ENCODE measurements around the gene SLC17A7.
"Not testable (repeated sequence)": the region's sequence is repeated elsewhere in the genome, so short reads cannot be mapped to it uniquely, and the experiment has no call there.

SLC17A7 gene

GRCh38 chr19:49461130-49461529, 19.8 kb upstream of the SLC17A7 start:
- not testable (repeated sequence) for H2AK5ac ChIP-seq (ENCODE audit: low read length); H3K79me2 ChIP-seq (ENCODE audit: control insufficient read depth, insufficient read depth, low read length, poor library complexity); H2BK120ac ChIP-seq (ENCODE audit: insufficient read depth, low read length, poor library complexity); H2BK12ac ChIP-seq (ENCODE audit: low read length); H3K4me2 ChIP-seq (ENCODE audit: low read length); H3K27ac ChIP-seq (ENCODE audit: low read depth, low read length); H2BK5ac ChIP-seq (ENCODE audit: low read depth, low read length, poor library complexity); H3K79me1 ChIP-seq (ENCODE audit: low read length); H3K9me3 ChIP-seq (ENCODE audit: insufficient read depth, low read depth, low read length); H3K4me1 ChIP-seq (ENCODE audit: control insufficient read depth in 1 of 2, insufficient read depth in 2 of 2, low read length in 2 of 2); H3K23ac ChIP-seq (ENCODE audit: low read length); H3K18ac ChIP-seq (ENCODE audit: low read length); H4K91ac ChIP-seq (ENCODE audit: low read depth, low read length); H2AFZ ChIP-seq (ENCODE audit: insufficient read depth, low read length, poor library complexity); H3K27me3 ChIP-seq (ENCODE audit: insufficient read depth, low read length); H3K4me3 ChIP-seq (ENCODE audit: low read depth, low read length); H3K4ac ChIP-seq (ENCODE audit: low read depth, low read length); DNase-seq; H4K8ac ChIP-seq (ENCODE audit: low read depth, low read length); H4K12ac ChIP-seq (ENCODE audit: low read depth, low read length); H3K9ac ChIP-seq (ENCODE audit: low read length); H3K14ac ChIP-seq (ENCODE audit: low read length)
- no CpG with 5 or more reads among the region's 1 CpG for WGBS (ENCODE audit: extremely low coverage, insufficient coverage, insufficient read length)
- H3K36me3 ChIP-seq (ENCODE audit: control insufficient read depth in 1 of 2, insufficient read depth in 2 of 2, low read length in 2 of 2): peaks cover 26 to 38% of the 10 kb centered on the region in 2 experiments

DNA sequence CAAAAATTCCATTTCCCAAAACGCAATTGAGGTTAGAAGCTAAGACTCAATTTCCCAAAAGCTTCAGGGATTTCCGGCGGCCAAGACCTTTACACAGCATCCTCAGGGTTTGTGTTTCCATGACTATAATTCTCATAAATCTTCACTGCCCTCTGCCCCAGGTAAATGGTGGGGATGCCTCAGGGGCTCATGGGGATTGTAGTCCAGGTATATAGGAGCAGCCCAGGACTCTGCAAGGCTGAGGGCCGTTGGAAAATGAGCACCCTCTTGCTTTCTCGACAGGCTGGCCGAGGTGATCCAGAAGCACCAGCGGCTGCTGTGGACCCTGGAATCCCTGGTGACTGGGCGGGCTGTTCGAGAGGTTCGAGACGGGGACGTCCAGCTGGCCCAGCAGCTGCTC, 18.1 kb upstream of the SLC17A7 start:
- no peak overlapping the region for H4K8ac ChIP-seq (ENCODE audit: low read depth, low read length)
- no peaks in the 10 kb centered on the region for H3K79me1 ChIP-seq (ENCODE audit: low read length)
- H3K18ac ChIP-seq (ENCODE audit: low read length): no peak overlapping the region
- H3K14ac ChIP-seq (ENCODE audit: low read length): no peak overlapping the region
- H2BK12ac ChIP-seq (ENCODE audit: low read length): no peak overlapping the region
- no peak overlapping the region for H3K9ac ChIP-seq (ENCODE audit: low read length)
- H3K27me3 ChIP-seq (ENCODE audit: insufficient read depth, low read length): no peaks in the 10 kb centered on the region
- H4K91ac ChIP-seq (ENCODE audit: low read depth, low read length): no peak overlapping the region
- WGBS (ENCODE audit: extremely low coverage, insufficient coverage, insufficient read length): no CpG with 5 or more reads among the region's 12 CpGs
- no peaks in the 10 kb centered on the region for H3K9me3 ChIP-seq (ENCODE audit: insufficient read depth, low read depth, low read length)
- no peak overlapping the region for H2BK120ac ChIP-seq (ENCODE audit: insufficient read depth, low read length, poor library complexity)
- no peak overlapping the region for H2AK5ac ChIP-seq (ENCODE audit: low read length)
- no peaks in the 10 kb centered on the region for H3K79me2 ChIP-seq (ENCODE audit: control insufficient read depth, insufficient read depth, low read length, poor library complexity)
- H3K4me1 ChIP-seq (ENCODE audit: control insufficient read depth in 1 of 2, insufficient read depth in 2 of 2, low read length in 2 of 2): peaks cover 0 to 7% of the 10 kb centered on the region in 2 experiments
- no peak overlapping the region for H3K4ac ChIP-seq (ENCODE audit: low read depth, low read length)
- H3K27ac ChIP-seq (ENCODE audit: low read depth, low read length): no peak overlapping the region
- DNase-seq: no peak
- no peak overlapping the region for H3K4me2 ChIP-seq (ENCODE audit: low read length)
- no peak overlapping the region for H3K23ac ChIP-seq (ENCODE audit: low read length)
- no peak overlapping the region for H2BK5ac ChIP-seq (ENCODE audit: low read depth, low read length, poor library complexity)
- H3K4me3 ChIP-seq (ENCODE audit: low read depth, low read length): no peak overlapping the region
- no peak overlapping the region for H4K12ac ChIP-seq (ENCODE audit: low read depth, low read length)
- peaks cover 13 to 20% of the 10 kb centered on the region in 2 experiments for H3K36me3 ChIP-seq (ENCODE audit: control insufficient read depth in 1 of 2, insufficient read depth in 2 of 2, low read length in 2 of 2)
- H2AFZ ChIP-seq (ENCODE audit: insufficient read depth, low read length, poor library complexity): no peak overlapping the region

GRCh38 chr19:49458567-49458903, 17.2 kb upstream of the SLC17A7 start:
- Histone ChIP-seq H2BK12ac (ENCODE audit: low read length) (no peak overlapping the region), H3K27me3 (ENCODE audit: insufficient read depth, low read length) (no peaks in the 10 kb centered on the region), H4K8ac (ENCODE audit: low read depth, low read length) (no peak overlapping the region), H3K4me3 (ENCODE audit: low read depth, low read length) (no peak overlapping the region), H3K9ac (ENCODE audit: low read length) (no peak overlapping the region), H4K91ac (ENCODE audit: low read depth, low read length) (no peak overlapping the region), H3K14ac (ENCODE audit: low read length) (no peak overlapping the region), H2AFZ (ENCODE audit: insufficient read depth, low read length, poor library complexity) (no peak overlapping the region), H3K79me1 (ENCODE audit: low read length) (peaks cover 3% of the 10 kb centered on the region), H3K4me2 (ENCODE audit: low read length) (no peak overlapping the region), H3K36me3 (ENCODE audit: control insufficient read depth in 1 of 2, insufficient read depth in 2 of 2, low read length in 2 of 2) (peaks cover 6 to 13% of the 10 kb centered on the region in 2 experiments), H3K23ac (ENCODE audit: low read length) (no peak overlapping the region), H4K12ac (ENCODE audit: low read depth, low read length) (no peak overlapping the region), H3K79me2 (ENCODE audit: control insufficient read depth, insufficient read depth, low read length, poor library complexity) (peaks cover 2% of the 10 kb centered on the region), H2AK5ac (ENCODE audit: low read length) (no peak overlapping the region), H3K4ac (ENCODE audit: low read depth, low read length) (no peak overlapping the region), H3K27ac (ENCODE audit: low read depth, low read length) (no peak overlapping the region), H3K4me1 (ENCODE audit: control insufficient read depth in 1 of 2, insufficient read depth in 2 of 2, low read length in 2 of 2) (peaks cover 0 to 9% of the 10 kb centered on the region in 2 experiments), H2BK5ac (ENCODE audit: low read depth, low read length, poor library complexity) (no peak overlapping the region), H3K9me3 (ENCODE audit: insufficient read depth, low read depth, low read length) (no peaks in the 10 kb centered on the region), H2BK120ac (ENCODE audit: insufficient read depth, low read length, poor library complexity) (no peak overlapping the region), H3K18ac (ENCODE audit: low read length) (no peak overlapping the region)
- DNase-seq: no peak
- WGBS (ENCODE audit: extremely low coverage, insufficient coverage, insufficient read length): no CpG with 5 or more reads among the region's 5 CpGs

DNA sequence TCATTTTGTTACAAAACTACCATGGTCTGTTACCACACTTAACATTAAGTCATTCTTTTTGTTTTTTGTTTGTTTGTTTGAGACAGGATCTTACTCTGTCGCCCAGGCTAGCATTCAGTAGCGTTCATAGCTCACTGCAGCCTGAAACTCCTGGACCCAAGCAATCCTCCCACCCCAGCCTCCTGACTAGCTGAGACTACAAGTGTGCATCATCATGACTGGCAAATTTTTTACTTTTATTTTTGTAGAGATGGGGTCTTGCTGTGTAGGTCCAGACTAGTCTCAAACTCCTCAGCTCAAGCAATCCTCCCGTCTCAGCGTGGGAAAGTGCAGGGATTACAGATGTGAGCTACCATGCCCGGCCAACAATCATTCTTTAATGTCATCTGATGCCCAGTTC, 15.0 kb upstream of the SLC17A7 start:
- Histone ChIP-seq H3K4ac (ENCODE audit: low read depth, low read length) (no peak overlapping the region), H3K9ac (ENCODE audit: low read length) (no peak overlapping the region), H3K27ac (ENCODE audit: low read depth, low read length) (no peak overlapping the region), H3K4me2 (ENCODE audit: low read length) (no peak overlapping the region), H3K36me3 (ENCODE audit: control insufficient read depth in 1 of 2, insufficient read depth in 2 of 2, low read length in 2 of 2) (peaks cover 3 to 8% of the 10 kb centered on the region in 2 experiments), H3K79me1 (ENCODE audit: low read length) (peaks cover 9% of the 10 kb centered on the region), H3K79me2 (ENCODE audit: control insufficient read depth, insufficient read depth, low read length, poor library complexity) (peaks cover 7% of the 10 kb centered on the region), H2AK5ac (ENCODE audit: low read length) (no peak overlapping the region), H3K27me3 (ENCODE audit: insufficient read depth, low read length) (no peaks in the 10 kb centered on the region), H2AFZ (ENCODE audit: insufficient read depth, low read length, poor library complexity) (no peak overlapping the region), H2BK120ac (ENCODE audit: insufficient read depth, low read length, poor library complexity) (no peak overlapping the region), H3K14ac (ENCODE audit: low read length) (no peak overlapping the region), H3K4me1 (ENCODE audit: control insufficient read depth in 1 of 2, insufficient read depth in 2 of 2, low read length in 2 of 2) (peaks cover 0 to 9% of the 10 kb centered on the region in 2 experiments), H4K12ac (ENCODE audit: low read depth, low read length) (no peak overlapping the region), H3K18ac (ENCODE audit: low read length) (no peak overlapping the region), H2BK12ac (ENCODE audit: low read length) (no peak overlapping the region), H3K9me3 (ENCODE audit: insufficient read depth, low read depth, low read length) (no peaks in the 10 kb centered on the region), H2BK5ac (ENCODE audit: low read depth, low read length, poor library complexity) (no peak overlapping the region), H3K4me3 (ENCODE audit: low read depth, low read length) (no peak overlapping the region), H3K23ac (ENCODE audit: low read length) (no peak overlapping the region), H4K91ac (ENCODE audit: low read depth, low read length) (no peak overlapping the region), H4K8ac (ENCODE audit: low read depth, low read length) (no peak overlapping the region)
- no peak for DNase-seq
- WGBS (ENCODE audit: extremely low coverage, insufficient coverage, insufficient read length): no CpG with 5 or more reads among the region's 5 CpGs

Data from trophoblast cell (in vitro differentiated cells and primary cell).